Activated B cell treated with CpG ODN at 0.5 μM for 24 hours (primary cell): ENCODE measurements around the gene NCBP3. TPM values are rescaled to one million over a fixed set of nuclear protein-coding genes. Genes with fewer than 3 reads are reported as not detected.

Experiments
- ATAC-seq: fragments of 200-7000 bp; cut with Tn5 transposase; one replicate; pipeline ENCODE4 v1.10.0; 2021; ENCODE audit warnings: low read depth, mild to moderate bottlenecking, moderate library complexity
- CTCF ChIA-PET: fragments of 350-600 bp; sonication (Branson Sonifier 250); formaldehyde crosslinking; loops from one replicate; lab custom pipeline; 2021; ENCODE audit warnings: antibody characterized with exemption; lab: Charles Lee
- POLR2A ChIA-PET: fragments of 350-600 bp; sonication (Branson Sonifier 250); formaldehyde crosslinking; loops from one replicate; lab custom pipeline; 2021; ENCODE audit warnings: antibody characterized with exemption; lab: Charles Lee
- DNase-seq: peaks from one replicate; pipeline ENCODE4 v3.0.0; 2022
- H3K27ac Mint-ChIP-seq: one replicate; pipeline ENCODE4 v1.8.0; 2020; ENCODE audit warnings: mixed read lengths
- H3K27me3 Mint-ChIP-seq: one replicate; pipeline ENCODE4 v1.8.0; 2021; ENCODE audit warnings: mixed read lengths
- H3K36me3 Mint-ChIP-seq: one replicate; pipeline ENCODE4 v1.8.0; 2021; ENCODE audit warnings: low read depth, mixed read lengths
- H3K4me1 Mint-ChIP-seq: one replicate; pipeline ENCODE4 v1.8.0; 2021; ENCODE audit warnings: mixed read lengths
- H3K4me3 Mint-ChIP-seq: one replicate; pipeline ENCODE4 v1.8.0; 2020; ENCODE audit warnings: mild to moderate bottlenecking, mixed read lengths
- H3K9me3 Mint-ChIP-seq: one replicate; pipeline ENCODE4 v1.8.0; 2020; ENCODE audit warnings: mixed read lengths
- CTCF ChIP-seq: fragments of 200-600 bp; IDR thresholded peaks from one replicate; pipeline ENCODE4 v1.8.0; 2022; ENCODE audit warnings: antibody characterized with exemption, mild to moderate bottlenecking
- intact Hi-C: fragments of 100-400 bp; cut with micrococcal nuclease; formaldehyde crosslinking; loops from one replicate; pipeline ENCODE4 v1.15.1; 2024
- total RNA-seq: library from RNA; stranded (reverse); gene quantifications from 2 replicates; pipeline ENCODE4 v1.2.3, GENCODE V29; 2022

Gene NCBP3
- total RNA-seq, 1 donor from 2014 or later = 49.5 TPM

GRCh38 chr17:3887804-3888203, 41.8 kb upstream of the NCBP3 start:
- no peak overlapping the region for H3K27ac Mint-ChIP-seq
- POLR2A ChIA-PET = no interaction called here
- ATAC-seq (no peak), DNase-seq (no peak)
- H3K4me3 Mint-ChIP-seq = no peak overlapping the region
- CTCF ChIA-PET = no interaction called here
- no peak for TF ChIP-seq CTCF
- intact Hi-C loops = no loop called here
- H3K36me3 Mint-ChIP-seq = peaks cover 2% of the 10 kb centered on the region
- H3K4me1 Mint-ChIP-seq = peaks cover 44% of the 10 kb centered on the region
- no peaks in the 10 kb centered on the region for H3K9me3 Mint-ChIP-seq
- no peaks in the 10 kb centered on the region for H3K27me3 Mint-ChIP-seq

- no peak for ATAC-seq
- Mint-ChIP-seq H3K4me1 (peaks cover 44% of the 10 kb centered on the region), H3K9me3 (no peaks in the 10 kb centered on the region), H3K4me3 (no peak overlapping the region), H3K27me3 (no peaks in the 10 kb centered on the region), H3K27ac (peak overlapping the region; percentile 62), H3K36me3 (peaks cover 2% of the 10 kb centered on the region)
- intact Hi-C loops = no loop called here
- no peak for DNase-seq
- POLR2A ChIA-PET = no interaction called here
- CTCF ChIA-PET = no interaction called here
- TF ChIP-seq CTCF = no peak
Measured at GRCh38 chr17:3887394-3887793, 41.3 kb upstream of the NCBP3 start.

GRCh38 chr17:3886776-3887175, 40.7 kb upstream of the NCBP3 start:
- ChIA-PET CTCF (no interaction called here), POLR2A (no interaction called here)
- intact Hi-C loops = no loop called here
- ATAC-seq (no peak), DNase-seq (no peak)
- no peak overlapping the region for H3K4me3 Mint-ChIP-seq
- H3K27me3 Mint-ChIP-seq = no peaks in the 10 kb centered on the region
- peaks cover 2% of the 10 kb centered on the region for H3K36me3 Mint-ChIP-seq
- TF ChIP-seq CTCF = no peak
- H3K9me3 Mint-ChIP-seq = no peaks in the 10 kb centered on the region
- H3K27ac Mint-ChIP-seq = no peak overlapping the region
- peaks cover 40% of the 10 kb centered on the region for H3K4me1 Mint-ChIP-seq

GRCh38 chr17:3885970-3886369, 39.9 kb upstream of the NCBP3 start:
- H3K27me3 Mint-ChIP-seq = no peaks in the 10 kb centered on the region
- H3K4me1 Mint-ChIP-seq = peaks cover 32% of the 10 kb centered on the region
- ChIA-PET CTCF (interaction anchor here (1.9 kb wide), 1 partner anchor 148 kb away, joined by 5 read pairs; no protein-coding TSS in a partner anchor), POLR2A (interaction anchor here (1.0 to 1.9 kb wide), 3 partner anchors 17 to 29 kb away, joined by 4 to 7 read pairs (median 5); no protein-coding TSS in a partner anchor)
- no peak for TF ChIP-seq CTCF
- intact Hi-C loops = no loop called here
- no peak overlapping the region for H3K4me3 Mint-ChIP-seq
- H3K27ac Mint-ChIP-seq = no peak overlapping the region
- no peak for ATAC-seq
- H3K9me3 Mint-ChIP-seq = no peaks in the 10 kb centered on the region
- no peak for DNase-seq
- H3K36me3 Mint-ChIP-seq = peaks cover 2% of the 10 kb centered on the region

- H3K4me3 Mint-ChIP-seq = no peak overlapping the region
- peaks cover 27% of the 10 kb centered on the region for H3K4me1 Mint-ChIP-seq
- H3K36me3 Mint-ChIP-seq = peaks cover 2% of the 10 kb centered on the region
- POLR2A ChIA-PET = interaction anchor here (1.0 to 1.9 kb wide), 3 partner anchors 18 to 30 kb away, joined by 4 to 7 read pairs (median 5); no protein-coding TSS in a partner anchor
- no peaks in the 10 kb centered on the region for H3K9me3 Mint-ChIP-seq
- CTCF ChIA-PET = interaction anchor here (1.9 kb wide), 1 partner anchor 148 kb away, joined by 5 read pairs; no protein-coding TSS in a partner anchor
- intact Hi-C loops = no loop called here
- no peak overlapping the region for H3K27ac Mint-ChIP-seq
- no peaks in the 10 kb centered on the region for H3K27me3 Mint-ChIP-seq
- ATAC-seq (no peak), DNase-seq (no peak)
- TF ChIP-seq CTCF = no peak
Measured at GRCh38 chr17:3885271-3885670, 39.2 kb upstream of the NCBP3 start.
